CD4-positive, alpha-beta memory T cell (primary cell): ENCODE data around the gene CCR6. TPM values are rescaled to one million over a fixed set of nuclear protein-coding genes. Genes with fewer than 3 reads are reported as not detected.
"Not testable (repeated sequence)": the region's sequence is repeated elsewhere in the genome, so short reads cannot be mapped to it uniquely, and the experiment has no call there.

Experiments used
- CTCF ChIA-PET: fragments of 350-600 bp; sonication (Branson Sonifier 250); formaldehyde crosslinking; loops from one replicate; lab custom pipeline; 2021; ENCODE audit warnings: inconsistent platforms; ENCODE audit not compliant: partially characterized antibody; lab: Charles Lee
- POLR2A ChIA-PET: fragments of 350-600 bp; sonication (Branson Sonifier 250); formaldehyde crosslinking; loops from one replicate; lab custom pipeline; 2021; ENCODE audit not compliant: partially characterized antibody; lab: Charles Lee
- DNase-seq, 5 donors: peaks; one replicate each; pipeline versions ENCODE4 v3.0.0 to v3.0.0-alpha.2; 2020 to 2022; ENCODE audit warnings: mixed read lengths in 1 of 5
- H3K27ac ChIP-seq: one replicate; pipeline ENCODE4 v1.7.0; 2013; ENCODE audit warnings: low read depth, low read length
- H3K27me3 ChIP-seq: 2 replicates; pipeline ENCODE4 v1.7.0; 2013; ENCODE audit warnings: mild to moderate bottlenecking, low read length, moderate library complexity; ENCODE audit not compliant: insufficient read depth
- H3K36me3 ChIP-seq: 2 replicates; pipeline ENCODE4 v1.7.0; 2013; ENCODE audit warnings: mild to moderate bottlenecking, low read length, moderate library complexity; ENCODE audit not compliant: insufficient read depth
- H3K4me1 ChIP-seq: 2 replicates; pipeline ENCODE4 v1.7.0; 2013; ENCODE audit warnings: mild to moderate bottlenecking, low read length, moderate library complexity; ENCODE audit not compliant: insufficient read depth
- H3K4me3 ChIP-seq, 2 donors: one replicate each; pipeline ENCODE4 v1.7.0; 2013; ENCODE audit warnings: low read length in 2 of 2, mild to moderate bottlenecking in 1 of 2
- H3K9me3 ChIP-seq, 2 donors: one replicate each; pipeline ENCODE4 v1.7.0; 2013; ENCODE audit warnings: low read length in 2 of 2, control low read depth in 1 of 2; ENCODE audit not compliant: control insufficient read depth in 1 of 2
- H3K27ac Mint-ChIP-seq, 7 donors: one replicate each; pipeline ENCODE4 v1.8.0; 2020 to 2021; ENCODE audit warnings: mixed read lengths in 7 of 7, mild to moderate bottlenecking in 6 of 7, inconsistent platforms in 3 of 7, moderate library complexity in 3 of 7
- H3K27me3 Mint-ChIP-seq, 2 donors: one replicate each; pipeline ENCODE4 v1.8.0; 2020 to 2021; ENCODE audit warnings: mixed read lengths in 2 of 2
- H3K36me3 Mint-ChIP-seq, 2 donors: one replicate each; pipeline ENCODE4 v1.8.0; 2020 to 2021; ENCODE audit warnings: mixed read lengths in 2 of 2, inconsistent platforms in 1 of 2, mild to moderate bottlenecking in 1 of 2
- H3K4me1 Mint-ChIP-seq, 4 donors: one replicate each; pipeline ENCODE4 v1.8.0; 2020 to 2021; ENCODE audit warnings: mixed read lengths in 4 of 4, mild to moderate bottlenecking in 1 of 4
- H3K4me3 Mint-ChIP-seq, 8 donors: one replicate each; pipeline ENCODE4 v1.8.0; 2020 to 2021; ENCODE audit warnings: mixed read lengths in 8 of 8, mild to moderate bottlenecking in 7 of 8, moderate library complexity in 6 of 8, inconsistent platforms in 3 of 8
- H3K9me3 Mint-ChIP-seq, 8 donors: one replicate each; pipeline ENCODE4 v1.8.0; 2020 to 2021; ENCODE audit warnings: mixed read lengths in 8 of 8, mild to moderate bottlenecking in 5 of 8, inconsistent platforms in 3 of 8, moderate library complexity in 1 of 8
- intact Hi-C: fragments of 100-400 bp; cut with micrococcal nuclease; formaldehyde crosslinking; loops from one replicate; pipeline ENCODE4 v1.15.1; 2023
- polyA plus RNA-seq, 2 donors: library from polyadenylated mRNA; unstranded; fragments of 300-500 nt; fragmentation: Illumina TruSeq; gene quantifications; one replicate each; pipeline ENCODE4 v1.2.3, GENCODE V29; 2021
- total RNA-seq, 2 experiments: library from RNA; stranded (reverse); gene quantifications; one replicate each; pipeline ENCODE4 v1.2.3, GENCODE V29; 2021

The CCR6 gene
- total and polyA plus RNA-seq, 4 experiments from 2014 or later = 21.7 to 124 (median 61.2) TPM

DNA sequence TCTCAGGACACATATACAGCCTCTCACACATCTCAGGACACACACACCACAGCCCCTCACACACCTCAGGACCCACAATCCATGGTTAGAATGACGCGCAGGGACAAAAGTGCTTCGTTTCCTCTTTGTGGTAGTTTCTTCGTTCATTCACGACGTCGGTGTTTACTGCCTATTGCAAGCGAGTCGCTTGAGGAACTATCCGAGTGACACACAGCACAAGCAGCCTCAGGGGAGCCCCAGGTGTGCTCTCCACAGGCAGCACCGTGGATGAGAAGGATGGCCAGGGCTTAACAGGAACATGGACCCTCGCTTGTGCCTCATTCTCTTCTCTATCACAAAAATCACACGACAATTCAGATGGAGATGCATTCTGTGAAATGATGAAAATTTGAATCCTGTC, 47.0 kb downstream of the CCR6 start:
- DNase-seq, H3K27ac ChIP-seq, H3K4me1 ChIP-seq, H3K4me3 ChIP-seq, POLR2A ChIA-PET, H3K36me3 ChIP-seq, H3K9me3 Mint-ChIP-seq, H3K9me3 ChIP-seq, H3K4me3 Mint-ChIP-seq, H3K36me3 Mint-ChIP-seq, CTCF ChIA-PET, H3K4me1 Mint-ChIP-seq, H3K27me3 ChIP-seq, intact Hi-C loops: not testable (repeated sequence)
- Mint-ChIP-seq H3K27ac (peak overlapping the region in 1 of 7 donors; percentile 11), H3K27me3 (peaks cover 8 to 10% of the 10 kb centered on the region in 2 donors)

DNA sequence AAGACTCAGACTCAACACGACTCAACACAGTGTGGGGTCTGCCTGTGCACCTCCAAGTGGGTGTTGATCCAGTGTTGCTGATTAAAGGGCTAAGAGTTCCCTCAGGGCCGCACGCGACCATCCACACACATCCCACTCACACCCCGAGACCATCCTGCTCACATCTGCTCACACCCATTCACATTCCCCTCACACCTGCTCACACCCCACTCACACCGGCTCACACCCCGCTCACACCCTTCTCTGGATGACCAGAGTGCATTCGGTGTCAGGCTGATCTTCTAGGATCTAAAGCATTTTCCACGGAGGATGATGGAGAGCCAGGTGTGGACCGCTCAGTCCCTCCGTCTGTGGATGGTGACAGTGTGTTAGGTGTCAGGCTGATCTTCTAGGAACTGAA, 48.4 kb downstream of the CCR6 start:
- H3K27ac Mint-ChIP-seq, H3K9me3 Mint-ChIP-seq, intact Hi-C loops, H3K4me3 Mint-ChIP-seq, DNase-seq, H3K36me3 Mint-ChIP-seq, CTCF ChIA-PET, POLR2A ChIA-PET, H3K4me3 ChIP-seq, H3K36me3 ChIP-seq, H3K27me3 ChIP-seq, H3K4me1 Mint-ChIP-seq, H3K4me1 ChIP-seq, H3K27ac ChIP-seq, H3K9me3 ChIP-seq: not testable (repeated sequence)
- H3K27me3 Mint-ChIP-seq = peaks cover 6 to 10% of the 10 kb centered on the region in 2 donors

DNA sequence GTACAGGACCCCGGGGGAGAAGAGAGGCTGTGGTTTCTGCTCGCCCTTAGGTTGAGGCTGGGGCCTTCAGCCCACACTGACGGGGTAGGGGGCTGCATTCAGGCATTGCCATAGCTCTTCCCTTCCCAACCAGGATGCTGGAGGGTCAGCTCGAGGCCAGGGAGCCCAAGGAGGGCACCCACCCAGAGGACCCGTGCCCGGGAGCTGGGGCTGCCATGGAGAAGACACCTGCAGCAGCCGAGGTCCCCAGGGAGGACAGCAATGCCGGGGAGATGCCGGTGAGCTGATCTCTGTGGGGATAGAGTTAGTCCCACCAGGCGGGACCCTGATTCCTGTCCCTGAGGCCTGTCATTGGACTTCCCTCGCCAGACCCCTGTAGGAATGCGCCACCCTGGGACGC, 49.1 kb downstream of the CCR6 start:
- H3K36me3 ChIP-seq, CTCF ChIA-PET, DNase-seq, H3K4me1 ChIP-seq, H3K9me3 Mint-ChIP-seq, POLR2A ChIA-PET, H3K36me3 Mint-ChIP-seq, H3K9me3 ChIP-seq, H3K4me3 Mint-ChIP-seq, H3K27ac ChIP-seq, H3K4me3 ChIP-seq, intact Hi-C loops, H3K27ac Mint-ChIP-seq, H3K27me3 ChIP-seq, H3K4me1 Mint-ChIP-seq: not testable (repeated sequence)
- H3K27me3 Mint-ChIP-seq = peaks cover 8 to 12% of the 10 kb centered on the region in 2 donors

DNA sequence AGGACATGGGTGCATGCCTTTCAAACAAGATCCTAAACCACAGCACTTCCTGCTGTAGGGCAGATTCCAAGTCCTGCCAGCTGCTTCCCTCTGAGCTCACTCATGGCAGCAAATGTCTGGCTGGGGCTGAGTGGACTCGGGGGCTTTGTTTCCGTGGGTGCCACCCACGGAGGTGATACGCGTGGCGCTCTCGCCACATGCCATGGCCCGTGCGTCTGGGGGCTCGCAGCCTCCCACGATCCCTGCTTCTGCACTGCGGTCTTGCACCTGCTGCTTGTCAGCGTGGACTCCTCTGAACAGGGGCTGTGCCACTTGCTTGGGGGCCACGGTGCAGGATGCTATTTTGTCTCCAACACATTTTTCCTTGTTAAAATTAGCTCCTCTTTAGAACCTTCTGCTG, 54.4 kb downstream of the CCR6 start:
- H3K9me3 ChIP-seq, H3K4me1 Mint-ChIP-seq, H3K4me3 Mint-ChIP-seq, intact Hi-C loops, H3K27ac Mint-ChIP-seq, H3K27ac ChIP-seq, H3K36me3 Mint-ChIP-seq, H3K4me1 ChIP-seq, POLR2A ChIA-PET, H3K4me3 ChIP-seq, H3K36me3 ChIP-seq, H3K27me3 ChIP-seq, DNase-seq, CTCF ChIA-PET, H3K27me3 Mint-ChIP-seq, H3K9me3 Mint-ChIP-seq: not testable (repeated sequence)

DNA sequence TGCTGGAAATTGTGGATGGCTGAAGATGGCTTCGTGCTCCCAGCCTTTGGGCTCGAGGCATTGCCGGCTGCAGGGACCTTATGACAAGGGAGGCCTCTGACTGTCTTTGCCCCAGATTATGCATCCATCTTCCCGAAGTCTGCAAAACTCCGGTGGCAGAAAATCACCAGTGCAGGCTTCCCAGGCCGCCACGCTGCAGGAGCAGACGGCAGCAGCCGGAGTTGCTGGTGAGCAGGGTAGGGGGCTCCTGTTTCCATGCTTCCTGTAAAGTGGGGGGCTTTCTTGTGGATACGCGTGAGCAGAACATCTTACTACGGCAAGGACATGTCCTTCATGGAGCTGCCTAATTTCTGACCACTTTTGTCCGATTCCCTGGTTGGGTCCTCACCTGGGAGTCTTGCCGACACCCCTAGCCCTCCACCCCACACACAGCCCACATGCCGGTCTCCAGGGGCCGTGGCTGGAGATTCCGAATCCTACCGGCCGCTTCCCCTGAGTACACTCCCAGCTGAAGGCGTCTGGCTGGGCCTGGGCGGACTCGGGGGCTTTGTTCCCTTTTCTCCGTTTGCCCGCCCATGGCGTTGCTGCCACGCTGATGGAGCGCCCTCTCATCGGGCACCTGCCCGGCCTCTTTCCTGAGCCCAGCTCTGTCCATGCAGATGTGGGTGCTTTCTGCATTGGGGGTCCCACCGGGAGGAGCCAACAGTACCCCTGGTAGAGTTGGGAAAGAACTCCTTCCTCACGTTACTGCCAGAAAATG, 56.2 kb downstream of the CCR6 start:
- H3K27ac Mint-ChIP-seq, CTCF ChIA-PET, H3K9me3 ChIP-seq, H3K36me3 ChIP-seq, H3K9me3 Mint-ChIP-seq, H3K4me1 Mint-ChIP-seq, H3K27ac ChIP-seq, H3K4me3 Mint-ChIP-seq, H3K27me3 Mint-ChIP-seq, H3K4me3 ChIP-seq, DNase-seq, POLR2A ChIA-PET, intact Hi-C loops, H3K36me3 Mint-ChIP-seq, H3K4me1 ChIP-seq, H3K27me3 ChIP-seq: not testable (repeated sequence)

DNA sequence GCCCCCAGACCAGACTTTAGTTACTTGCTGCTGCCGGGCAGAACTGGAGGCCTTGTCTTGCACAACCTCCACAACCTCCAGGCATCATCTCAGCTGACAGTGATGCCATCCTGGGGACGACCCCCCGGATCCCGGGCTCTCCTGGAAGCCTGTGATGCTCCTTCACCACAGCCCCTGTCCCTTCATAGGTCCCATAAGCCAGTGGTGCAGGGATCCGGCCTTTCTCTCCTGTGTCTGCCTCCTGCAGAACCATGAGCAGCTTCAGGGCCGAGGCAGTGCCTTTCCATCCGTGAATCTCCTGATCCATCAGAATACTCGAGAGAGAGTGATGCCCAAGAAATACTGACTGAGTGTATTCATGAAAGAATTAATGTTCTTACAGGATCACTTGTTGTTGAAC, 57.2 kb downstream of the CCR6 start:
- CTCF ChIA-PET, H3K4me1 ChIP-seq, POLR2A ChIA-PET: not testable (repeated sequence)

DNA sequence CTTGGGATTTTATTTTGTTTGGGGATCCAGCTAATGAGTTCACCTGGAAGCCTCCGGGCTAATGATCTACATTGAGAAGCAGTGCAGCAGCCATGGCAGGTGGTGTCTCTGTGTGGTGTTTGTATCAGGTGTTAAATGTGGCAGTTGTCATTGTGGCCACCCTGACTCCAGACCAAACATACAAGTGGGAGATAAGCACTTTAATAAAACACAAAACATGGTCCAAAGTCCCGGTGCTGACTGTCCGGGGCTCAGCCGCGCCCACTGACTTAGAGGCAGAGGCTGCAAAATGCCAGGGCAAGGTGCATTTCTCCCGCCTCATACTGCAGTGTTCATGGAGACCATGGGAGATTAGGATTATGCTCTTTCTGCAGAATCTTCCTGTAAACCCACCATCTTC, 58.5 kb downstream of the CCR6 start:
- POLR2A ChIA-PET = not testable (repeated sequence)

More for the DNA sequence above, 57.2 kb downstream of the CCR6 start:
- not testable (repeated sequence) for H3K9me3 Mint-ChIP-seq, H3K4me1 Mint-ChIP-seq, H3K36me3 ChIP-seq, H3K27me3 ChIP-seq, H3K9me3 ChIP-seq, H3K27me3 Mint-ChIP-seq, DNase-seq, H3K27ac Mint-ChIP-seq, H3K36me3 Mint-ChIP-seq, H3K27ac ChIP-seq, H3K4me3 Mint-ChIP-seq, H3K4me3 ChIP-seq
- intact Hi-C loops = loop anchor here (10.0 kb wide), 1 partner anchor 1705 kb away; no protein-coding TSS in a partner anchor

More for the DNA sequence above, 58.5 kb downstream of the CCR6 start:
- H3K27ac Mint-ChIP-seq, H3K27ac ChIP-seq, H3K4me1 Mint-ChIP-seq, H3K36me3 Mint-ChIP-seq, H3K4me3 Mint-ChIP-seq, H3K36me3 ChIP-seq, DNase-seq, H3K27me3 Mint-ChIP-seq, H3K27me3 ChIP-seq, CTCF ChIA-PET, H3K9me3 Mint-ChIP-seq, H3K9me3 ChIP-seq, H3K4me1 ChIP-seq, H3K4me3 ChIP-seq: not testable (repeated sequence)
- intact Hi-C loops = loop anchor here (10.0 kb wide), 1 partner anchor 1703 kb away; no protein-coding TSS in a partner anchor
